Measurements from ENCODE around the gene NACC1.

Gene NACC1

DNA sequence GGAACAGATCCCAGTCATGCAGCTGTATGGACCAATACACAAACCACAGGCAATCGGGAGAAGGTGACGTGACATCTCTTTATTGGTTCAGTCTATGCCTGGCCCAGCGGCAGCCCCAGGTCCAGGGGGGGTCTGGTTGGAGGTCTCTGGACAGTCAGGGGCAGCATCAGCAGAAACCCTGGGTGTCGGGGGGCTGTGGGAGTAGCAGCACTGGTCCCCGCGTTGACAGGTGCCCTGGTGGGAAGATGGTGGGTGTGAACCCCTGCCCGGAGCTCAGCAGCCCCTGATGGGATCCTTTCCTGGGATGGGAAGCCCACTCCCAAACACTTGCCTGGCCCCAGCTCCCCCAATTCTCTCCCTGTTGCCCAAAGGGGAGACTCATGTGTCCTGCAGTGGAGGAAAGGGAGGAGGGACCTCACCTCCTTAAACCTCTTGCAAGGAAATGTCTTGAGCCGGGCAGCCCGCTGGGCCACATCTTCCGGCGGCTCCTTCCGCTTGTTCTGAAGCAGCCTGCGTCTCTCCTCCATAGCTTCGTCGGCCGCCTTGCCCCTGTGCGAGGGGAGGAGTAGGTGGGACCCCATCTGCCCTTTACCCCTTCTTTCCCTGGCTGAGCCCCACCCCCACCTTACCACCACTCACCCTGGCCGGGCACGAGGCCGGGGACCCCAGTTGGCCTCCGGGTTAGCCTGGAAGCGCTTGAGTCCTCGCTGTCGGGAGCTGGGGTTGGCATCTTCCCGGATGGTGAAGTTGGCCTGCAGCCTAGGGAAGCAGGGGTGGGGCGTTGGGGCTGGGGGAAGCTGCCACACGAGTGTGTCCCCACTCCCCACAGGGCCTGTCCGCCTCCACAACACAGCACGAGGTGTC, 13.0 kb upstream of the NACC1 start:
- ChIA-PET POLR2A (interaction anchor here (0.6 to 0.9 kb wide), 3 partner anchors 13 to 172 kb away, joined by 3 to 5 read pairs (median 4); partner anchors contain the start of genes FARSA and NACC1), CTCF (interaction anchor here (0.9 to 4.2 kb wide), 20 partner anchors 9 to 205 kb away, joined by 3 to 26 read pairs (median 6); partner anchors contain the start of genes DAND5, NACC1 and TRMT1)
- no peak for TF ChIP-seq CTCF (IDR thresholded peaks at IDR 0.05; ENCODE audit: control extremely low read depth, extremely low read depth, low read depth, missing control alignments)
- DNase-seq (ENCODE audit: extremely low spot score): peak; percentile 50

- CTCF ChIA-PET: no interaction called here
- DNase-seq (ENCODE audit: extremely low spot score): no peak
- TF ChIP-seq CTCF (IDR thresholded peaks at IDR 0.05; ENCODE audit: control extremely low read depth, extremely low read depth, low read depth, missing control alignments): no peak
- POLR2A ChIA-PET: interaction anchor here (0.6 kb wide), 1 partner anchor 70 kb away, joined by 5 read pairs; no protein-coding TSS in a partner anchor
Measured at GRCh38 chr19:13109361-13110098, 8.5 kb upstream of the NACC1 start.

GRCh38 chr19:13110099-13110610, 7.9 kb upstream of the NACC1 start:
- no peak for DNase-seq (ENCODE audit: extremely low spot score)
- CTCF ChIA-PET: interaction anchor here (1.4 kb wide), 1 partner anchor 17 kb away, joined by 3 read pairs; no protein-coding TSS in a partner anchor
- TF ChIP-seq CTCF (IDR thresholded peaks at IDR 0.05; ENCODE audit: control extremely low read depth, extremely low read depth, low read depth, missing control alignments): no peak
- POLR2A ChIA-PET: no interaction called here

- CTCF ChIA-PET: interaction anchor here (4.8 kb wide), 1 partner anchor 8 kb away, joined by 25 read pairs; no protein-coding TSS in a partner anchor
- no peak for TF ChIP-seq CTCF (IDR thresholded peaks at IDR 0.05; ENCODE audit: control extremely low read depth, extremely low read depth, low read depth, missing control alignments)
- DNase-seq (ENCODE audit: extremely low spot score): no peak
Measured at GRCh38 chr19:13112555-13112954, 5.5 kb upstream of the NACC1 start.

GRCh38 chr19:13115936-13116281, 2.2 kb upstream of the NACC1 start:
- ChIA-PET CTCF (interaction anchor here (1.1 to 4.8 kb wide), 3 partner anchors 11 to 138 kb away, joined by 3 to 25 read pairs (median 5); partner anchors contain the start of genes IER2 and STX10), POLR2A (interaction anchor here (0.5 kb wide), 1 partner anchor 139 kb away, joined by 3 read pairs; no protein-coding TSS in a partner anchor)

More at GRCh38 chr19:13112555-13112954, 5.5 kb upstream of the NACC1 start:
- POLR2A ChIA-PET: no interaction called here

More at GRCh38 chr19:13115936-13116281, 2.2 kb upstream of the NACC1 start:
- no peak for TF ChIP-seq CTCF (IDR thresholded peaks at IDR 0.05; ENCODE audit: control extremely low read depth, extremely low read depth, low read depth, missing control alignments)
- no peak for DNase-seq (ENCODE audit: extremely low spot score)
